Activated T-cell treated with anti-CD3 and anti-CD28 coated beads, Interleukin-2, amount 50 U/mL, for 1 hour (primary cell): ENCODE data around the gene SERINC3.

ENCODE experiments used
- DNase-seq: peaks from one replicate; pipeline ENCODE4 v3.0.0-alpha.2; 2020

Gene SERINC3

DNA sequence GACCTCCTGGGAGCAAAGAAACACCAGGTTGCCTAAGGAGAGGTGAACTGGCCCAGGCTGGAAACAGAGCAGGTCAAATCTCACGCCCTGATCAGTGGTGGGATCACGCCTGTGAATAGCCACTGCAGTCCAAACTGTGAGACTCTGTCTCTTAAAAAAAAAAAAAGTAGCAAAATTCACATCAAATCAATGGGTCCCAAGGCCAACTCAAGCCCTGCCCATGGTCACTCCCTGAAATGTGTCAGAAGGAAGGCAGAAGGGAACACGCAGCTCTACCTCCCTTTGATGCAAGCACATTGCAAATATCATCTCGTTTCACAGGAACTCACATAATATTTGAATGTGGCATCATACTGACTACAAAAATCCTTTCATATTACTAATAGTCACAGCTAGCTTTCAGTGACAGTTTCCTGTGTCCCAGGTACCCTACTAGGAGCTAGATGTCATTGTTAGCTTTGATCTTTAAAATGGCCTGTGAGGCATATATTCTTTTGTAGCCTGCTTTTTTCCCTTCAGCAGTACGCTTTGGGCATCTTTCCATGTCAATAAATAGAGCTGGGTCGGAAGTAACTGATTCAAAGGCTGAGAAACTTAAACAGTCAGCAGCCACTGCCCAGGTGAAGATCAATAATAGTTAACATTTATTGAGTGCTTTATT, 60.6 kb downstream of the SERINC3 start:
- no peak for DNase-seq

- DNase-seq: no peak
These were observed 61.1 kb downstream of the SERINC3 start for GRCh38 chr20:44460795-44461141.

DNA sequence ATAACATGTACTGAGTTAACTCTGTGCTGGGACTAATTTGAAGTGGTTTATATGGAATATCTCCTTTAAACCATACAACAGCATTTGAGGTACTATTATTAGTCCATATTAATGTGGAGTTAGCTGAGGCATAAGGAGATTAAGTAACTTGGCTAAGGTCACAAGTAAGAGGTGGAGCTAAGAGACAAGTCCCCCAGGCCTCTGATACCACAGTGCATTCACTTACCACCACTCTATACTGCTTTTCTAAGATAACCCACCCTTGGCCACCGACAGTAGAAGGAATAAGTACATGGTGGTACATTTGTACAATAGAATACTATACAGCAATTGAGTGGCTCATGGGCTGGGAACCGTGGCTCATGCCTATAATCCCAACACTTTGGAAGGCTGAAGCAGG, 62.6 kb downstream of the SERINC3 start:
- no peak for DNase-seq

GRCh38 chr20:44457016-44457415, 64.9 kb downstream of the SERINC3 start:
- no peak for DNase-seq

DNA sequence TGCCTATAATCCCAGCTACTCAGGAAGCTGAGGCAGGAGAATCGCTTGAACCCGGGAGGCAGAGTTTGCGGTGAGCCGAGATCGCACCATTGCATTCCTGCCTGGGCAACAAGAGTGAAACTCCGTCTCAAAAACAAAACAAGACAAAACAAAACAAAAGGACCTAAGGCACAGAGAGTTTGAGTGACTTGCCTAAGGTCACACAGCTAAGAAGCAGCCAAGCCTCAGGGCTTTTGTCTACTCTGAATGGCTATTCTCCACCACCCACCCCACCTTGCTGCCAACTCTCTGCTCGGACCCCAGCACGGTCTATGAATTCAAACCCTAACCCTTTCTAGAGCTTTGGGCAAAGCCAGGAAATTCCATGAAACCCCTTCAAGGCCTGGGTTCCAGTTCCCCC, 65.3 kb downstream of the SERINC3 start:
- DNase-seq: no peak

DNA sequence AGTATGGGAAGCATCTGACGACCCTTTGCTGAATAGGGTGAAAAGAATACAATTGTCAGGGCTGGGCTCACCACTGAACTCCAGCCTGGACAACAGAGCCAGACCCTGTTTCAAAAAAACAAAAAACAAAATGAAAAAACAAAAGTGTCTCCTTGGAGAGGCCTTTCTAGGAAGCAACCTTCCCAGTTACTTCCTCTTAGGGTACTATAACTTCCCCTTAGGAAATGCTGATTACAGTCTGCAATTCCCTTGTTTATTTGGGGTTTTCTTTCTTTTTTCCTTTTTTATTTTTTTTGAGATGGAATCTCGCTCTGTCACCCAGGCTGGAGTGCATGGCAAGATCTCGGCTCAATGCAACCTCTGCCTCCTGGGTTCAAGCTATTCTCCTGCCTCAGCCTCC, 66.7 kb downstream of the SERINC3 start:
- DNase-seq: no peak

- DNase-seq: no peak
These were observed 67.4 kb downstream of the SERINC3 start for GRCh38 chr20:44454306-44454963.

DNA sequence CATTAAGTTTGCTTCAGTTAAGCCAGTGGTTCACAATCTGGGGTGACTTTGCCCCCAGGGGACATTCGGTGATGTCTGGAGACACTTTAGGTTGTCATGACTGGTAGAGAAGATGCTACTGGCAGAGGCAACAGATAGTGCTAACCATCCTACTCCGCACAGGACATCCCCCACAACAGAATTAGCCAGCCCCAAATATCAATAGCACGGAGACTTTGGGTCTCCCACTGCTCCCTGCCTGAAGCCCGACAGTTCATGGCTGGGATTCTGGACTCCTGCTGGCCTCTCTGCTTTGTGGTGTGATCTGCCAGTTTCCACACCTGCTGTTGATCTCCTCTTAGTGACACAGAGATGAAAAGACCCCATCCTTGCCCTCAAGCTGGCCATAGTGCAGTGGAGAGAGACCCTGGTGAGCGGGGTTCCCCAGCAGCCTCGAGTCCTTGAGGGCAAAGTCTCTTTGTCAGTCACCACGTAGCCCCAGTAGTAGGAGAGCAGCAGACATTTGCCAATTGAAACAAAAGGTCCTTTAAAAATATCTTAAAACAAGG, 70.9 kb downstream of the SERINC3 start:
- DNase-seq: no peak

GRCh38 chr20:44450281-44450889, 71.5 kb downstream of the SERINC3 start:
- no peak for DNase-seq

GRCh38 chr20:44449864-44450263, 72.0 kb downstream of the SERINC3 start:
- DNase-seq: no peak

DNA sequence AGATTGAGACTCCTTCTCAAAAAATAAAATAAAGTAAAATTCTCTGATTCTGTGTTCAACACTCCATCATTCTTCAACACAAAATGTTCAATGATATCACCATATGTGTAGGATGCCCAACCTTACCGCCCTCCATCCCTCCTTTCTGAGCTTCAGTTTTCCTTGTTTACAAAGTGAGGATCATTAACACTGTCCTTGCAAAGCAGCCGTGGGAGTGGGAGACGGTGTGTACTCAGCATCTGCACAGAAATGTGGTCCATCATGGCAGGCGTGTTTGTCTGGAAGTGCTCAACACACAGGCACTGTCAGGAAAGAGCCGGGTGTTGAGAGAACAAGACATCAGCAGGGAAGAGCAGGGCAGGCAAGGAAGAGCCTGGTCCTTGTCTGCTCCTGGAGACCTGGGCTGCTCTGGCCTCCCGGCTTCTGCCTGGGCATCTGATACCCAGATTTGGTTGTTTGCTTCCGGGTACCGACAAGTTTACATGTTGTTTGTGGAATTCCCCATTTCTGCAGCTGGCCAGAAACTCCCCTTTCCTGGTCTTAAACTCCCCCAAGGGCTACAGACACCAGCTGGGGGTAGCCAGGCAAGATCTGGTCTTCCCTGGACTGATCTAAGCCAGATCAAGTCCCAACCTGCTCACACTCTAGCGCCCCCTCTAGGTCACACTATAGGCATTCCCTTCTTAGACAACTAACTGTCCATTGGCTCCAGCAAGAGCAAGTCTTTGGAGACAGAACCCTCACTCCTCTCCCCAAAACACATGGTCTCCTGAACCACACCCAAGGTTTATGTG, 72.9 kb downstream of the SERINC3 start:
- DNase-seq: no peak

- no peak for DNase-seq
These were observed 73.9 kb downstream of the SERINC3 start for GRCh38 chr20:44447827-44448419.
